MM.1S (cell line): ENCODE results near the gene FANCC.

Experiments
- DNase-seq: peaks from one replicate; pipeline ENCODE4 v3.0.0-alpha.2; 2015
- H2AFZ ChIP-seq: fragments of 300-600 bp; sonication (generic); 2 replicates; pipeline ENCODE4 v1.6.0; 2016; ENCODE audit warnings: antibody characterized with exemption, low read length
- H3F3A ChIP-seq: fragments of 300-600 bp; sonication (generic); 2 replicates; pipeline ENCODE4 v1.6.1; 2016; ENCODE audit warnings: mild to moderate bottlenecking, antibody characterized with exemption, low read length, moderate library complexity, mixed read lengths; ENCODE audit not compliant: insufficient read depth
- H3K27ac ChIP-seq: fragments of 300-600 bp; sonication (generic); 2 replicates; pipeline ENCODE4 v1.5.1; 2016; ENCODE audit warnings: mild to moderate bottlenecking, low read length
- H3K27me3 ChIP-seq: fragments of 300-600 bp; sonication (generic); replicated peaks from 2 replicates; pipeline ENCODE4 v1.6.0; 2016; ENCODE audit warnings: low read length; ENCODE audit not compliant: insufficient read depth
- H3K36me3 ChIP-seq: fragments of 300-600 bp; sonication (generic); replicated peaks from 2 replicates; pipeline ENCODE4 v1.6.1; 2016; ENCODE audit warnings: mild to moderate bottlenecking, low read length, mixed read lengths; ENCODE audit not compliant: insufficient read depth
- H3K4me1 ChIP-seq: fragments of 300-600 bp; sonication (generic); 2 replicates; pipeline ENCODE4 v1.6.1; 2016; ENCODE audit warnings: low read length, mixed read lengths
- H3K4me2 ChIP-seq: fragments of 300-600 bp; sonication (generic); 2 replicates; pipeline ENCODE4 v1.6.0; 2016; ENCODE audit warnings: low read depth, low read length
- H3K4me3 ChIP-seq: fragments of 300-600 bp; sonication (generic); 2 replicates; pipeline ENCODE4 v1.5.1; 2016; ENCODE audit warnings: low read length, mixed read lengths
- H3K79me2 ChIP-seq: fragments of 300-600 bp; sonication (generic); 2 replicates; pipeline ENCODE4 v1.6.1; 2016; ENCODE audit warnings: mixed run types, low read length, mixed read lengths
- H3K9ac ChIP-seq: fragments of 300-600 bp; sonication (generic); 2 replicates; pipeline ENCODE4 v1.6.1; 2016; ENCODE audit warnings: low read length, mixed read lengths
- H3K9me2 ChIP-seq: fragments of 300-600 bp; sonication (generic); replicated peaks from 2 replicates; pipeline ENCODE4 v1.6.1; 2016; ENCODE audit warnings: mild to moderate bottlenecking, low read length, mixed read lengths; ENCODE audit not compliant: insufficient read depth
- H3K9me3 ChIP-seq: fragments of 300-600 bp; sonication (generic); replicated peaks from 2 replicates; pipeline ENCODE4 v1.6.1; 2016; ENCODE audit warnings: mild to moderate bottlenecking, low read length, mixed read lengths; ENCODE audit not compliant: insufficient read depth
- H4K20me1 ChIP-seq: fragments of 300-600 bp; sonication (generic); 2 replicates; pipeline ENCODE4 v1.6.1; 2016; ENCODE audit warnings: mild to moderate bottlenecking, low read length, moderate library complexity, mixed read lengths; ENCODE audit not compliant: insufficient read depth
- EZH2 ChIP-seq: fragments of 300-600 bp; sonication (generic); optimal IDR thresholded peaks from 2 replicates; pipeline ENCODE3; 2017; ENCODE audit warnings: low read depth, mild to moderate bottlenecking, antibody characterized with exemption, low read length, mixed read lengths
- EZH2phosphoT487 ChIP-seq: fragments of 300-600 bp; sonication (generic); IDR thresholded peaks from 2 replicates; pipeline ENCODE4 v1.6.1; 2018; ENCODE audit warnings: antibody characterized with exemption, low read length
- TF ChIP-seq, protein P1 (sequence below): fragments of 300-600 bp; sonication (generic); IDR thresholded peaks from 2 replicates; pipeline ENCODE4 v1.5.1; 2016; ENCODE audit warnings: antibody characterized with exemption, low read length, mixed read lengths

Gene FANCC

DNA sequence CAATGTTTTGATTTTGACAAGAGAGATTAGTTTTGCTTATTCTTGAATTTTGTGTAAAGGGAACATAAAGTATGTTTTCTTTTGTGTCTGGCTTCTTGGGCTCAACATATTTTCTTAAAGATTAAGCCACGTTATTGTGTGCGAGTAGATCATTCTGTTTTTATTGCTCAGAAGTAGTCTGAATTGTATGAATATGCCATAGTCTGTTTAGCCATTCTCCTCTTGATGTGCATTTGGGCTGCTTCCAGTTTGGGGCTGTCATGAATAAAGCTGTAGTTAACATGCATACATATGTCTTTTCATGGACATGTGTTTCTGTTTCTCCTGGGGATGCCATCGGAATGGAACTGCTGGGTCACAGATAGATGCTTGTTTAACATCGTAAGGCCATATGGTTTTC is 198.9 kb downstream of the FANCC start:
- H3K4me1 ChIP-seq = no peaks in the 10 kb centered on the region
- H3K27ac ChIP-seq = no peak overlapping the region
- H3F3A ChIP-seq = no peaks in the 10 kb centered on the region
- H3K27me3 ChIP-seq = no peaks in the 10 kb centered on the region
- no peak overlapping the region for H3K9ac ChIP-seq
- no peaks in the 10 kb centered on the region for H3K79me2 ChIP-seq
- DNase-seq = no peak
- no peaks in the 10 kb centered on the region for H3K36me3 ChIP-seq
- H3K9me2 ChIP-seq = no peaks in the 10 kb centered on the region
- no peak overlapping the region for H3K4me2 ChIP-seq
- H3K4me3 ChIP-seq = no peak overlapping the region
- no peak overlapping the region for H2AFZ ChIP-seq
- no peaks in the 10 kb centered on the region for H3K9me3 ChIP-seq
- TF ChIP-seq EZH2phosphoT487 (no peak), EZH2 (no peak)
- TF ChIP-seq, protein P1, sequence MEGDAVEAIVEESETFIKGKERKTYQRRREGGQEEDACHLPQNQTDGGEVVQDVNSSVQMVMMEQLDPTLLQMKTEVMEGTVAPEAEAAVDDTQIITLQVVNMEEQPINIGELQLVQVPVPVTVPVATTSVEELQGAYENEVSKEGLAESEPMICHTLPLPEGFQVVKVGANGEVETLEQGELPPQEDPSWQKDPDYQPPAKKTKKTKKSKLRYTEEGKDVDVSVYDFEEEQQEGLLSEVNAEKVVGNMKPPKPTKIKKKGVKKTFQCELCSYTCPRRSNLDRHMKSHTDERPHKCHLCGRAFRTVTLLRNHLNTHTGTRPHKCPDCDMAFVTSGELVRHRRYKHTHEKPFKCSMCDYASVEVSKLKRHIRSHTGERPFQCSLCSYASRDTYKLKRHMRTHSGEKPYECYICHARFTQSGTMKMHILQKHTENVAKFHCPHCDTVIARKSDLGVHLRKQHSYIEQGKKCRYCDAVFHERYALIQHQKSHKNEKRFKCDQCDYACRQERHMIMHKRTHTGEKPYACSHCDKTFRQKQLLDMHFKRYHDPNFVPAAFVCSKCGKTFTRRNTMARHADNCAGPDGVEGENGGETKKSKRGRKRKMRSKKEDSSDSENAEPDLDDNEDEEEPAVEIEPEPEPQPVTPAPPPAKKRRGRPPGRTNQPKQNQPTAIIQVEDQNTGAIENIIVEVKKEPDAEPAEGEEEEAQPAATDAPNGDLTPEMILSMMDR = no peak
- H4K20me1 ChIP-seq = peaks cover 2% of the 10 kb centered on the region; the same call in 1 of the 2 replicates

DNA sequence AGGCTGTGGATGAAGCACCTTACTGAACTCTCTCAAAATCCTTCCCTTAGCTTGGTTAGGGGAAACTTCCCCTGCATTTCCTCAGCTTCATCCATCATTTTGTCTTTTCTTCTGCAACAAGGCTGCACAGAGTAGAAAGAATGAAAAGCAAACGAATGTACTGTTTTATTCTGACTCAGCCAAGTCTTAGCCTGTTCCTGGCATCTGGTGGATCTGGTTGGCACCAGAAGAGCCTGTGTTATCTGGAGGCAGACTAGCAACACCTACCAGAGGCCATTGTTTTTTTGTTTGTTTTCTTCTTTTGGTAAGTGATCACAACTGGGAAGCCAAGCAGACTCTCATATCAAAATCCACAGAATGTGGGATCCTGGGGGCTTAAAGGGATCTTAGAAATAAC is 200.7 kb downstream of the FANCC start:
- Histone ChIP-seq H3K36me3 (no peaks in the 10 kb centered on the region), H3K4me2 (no peak overlapping the region), H3K9me2 (no peaks in the 10 kb centered on the region), H4K20me1 (no peaks in the 10 kb centered on the region), H3K79me2 (no peaks in the 10 kb centered on the region), H3K27ac (no peak overlapping the region), H3K4me3 (no peak overlapping the region), H3K27me3 (no peaks in the 10 kb centered on the region), H3F3A (no peaks in the 10 kb centered on the region), H3K9me3 (no peaks in the 10 kb centered on the region), H3K9ac (no peak overlapping the region), H2AFZ (no peak overlapping the region), H3K4me1 (no peaks in the 10 kb centered on the region)
- TF ChIP-seq, protein P1 = no peak
- no peak for TF ChIP-seq EZH2phosphoT487
- no peak for DNase-seq

DNA sequence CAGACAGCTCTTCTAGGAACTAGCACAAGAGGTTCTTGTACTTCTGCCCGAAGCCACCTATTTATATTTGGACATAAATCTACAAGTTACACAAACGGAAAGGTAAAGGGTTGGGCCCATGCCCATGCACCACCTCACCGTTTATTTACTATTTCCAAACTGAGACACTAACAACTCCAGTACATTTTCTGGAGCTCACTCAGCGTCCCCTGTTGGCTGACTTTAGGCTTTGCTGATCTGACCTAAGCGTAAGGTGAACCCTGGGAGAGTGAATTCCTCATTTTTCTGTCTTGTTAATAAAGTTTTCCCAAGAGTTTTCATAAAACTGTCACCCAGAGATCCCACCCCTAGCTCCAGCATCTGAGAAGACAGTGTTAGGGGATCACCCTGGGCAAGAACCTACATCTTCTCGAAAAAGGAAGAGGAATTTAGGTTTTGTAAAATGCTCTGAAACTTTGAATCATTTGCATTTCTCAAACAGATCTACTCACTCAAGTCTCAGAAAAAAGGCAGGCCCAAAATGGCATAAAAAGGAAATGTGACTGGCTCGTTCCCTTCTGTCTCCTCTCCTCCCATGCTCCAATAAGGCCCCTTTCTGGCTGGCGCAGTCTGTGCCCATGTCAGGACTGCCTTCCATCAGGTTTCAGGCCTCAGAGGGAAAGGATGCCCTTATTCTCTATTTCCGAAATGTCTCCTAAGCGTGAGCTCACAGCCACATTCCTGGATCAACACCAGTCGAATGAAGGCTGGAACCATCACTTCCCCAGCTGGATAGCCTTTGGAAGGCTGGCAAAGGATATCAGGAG is 201.3 kb downstream of the FANCC start:
- H3K4me3 ChIP-seq = no peak overlapping the region
- no peaks in the 10 kb centered on the region for H3K27me3 ChIP-seq
- no peaks in the 10 kb centered on the region for H3K9me3 ChIP-seq
- no peaks in the 10 kb centered on the region for H4K20me1 ChIP-seq
- no peaks in the 10 kb centered on the region for H3F3A ChIP-seq
- no peak overlapping the region for H3K27ac ChIP-seq
- no peak for DNase-seq
- H3K9me2 ChIP-seq = no peaks in the 10 kb centered on the region
- no peak overlapping the region for H3K4me2 ChIP-seq
- no peaks in the 10 kb centered on the region for H3K36me3 ChIP-seq
- H3K9ac ChIP-seq = no peak overlapping the region
- H3K79me2 ChIP-seq = no peaks in the 10 kb centered on the region
- TF ChIP-seq, protein P1 = no peak
- no peaks in the 10 kb centered on the region for H3K4me1 ChIP-seq
- no peak overlapping the region for H2AFZ ChIP-seq
